GM19438 (cell line): ENCODE data around the gene SVOPL.

Experiments used
- ATAC-seq: cut with Tn5 transposase; IDR thresholded peaks from one replicate; pipeline ENCODE4 v1.9.1; 2021; ENCODE audit warnings: low read depth; ENCODE audit not compliant: unreplicated experiment

Gene SVOPL

GRCh38 chr7:138613630-138614029 is 87.5 kb downstream of the SVOPL start:
- ATAC-seq, result no peak

DNA sequence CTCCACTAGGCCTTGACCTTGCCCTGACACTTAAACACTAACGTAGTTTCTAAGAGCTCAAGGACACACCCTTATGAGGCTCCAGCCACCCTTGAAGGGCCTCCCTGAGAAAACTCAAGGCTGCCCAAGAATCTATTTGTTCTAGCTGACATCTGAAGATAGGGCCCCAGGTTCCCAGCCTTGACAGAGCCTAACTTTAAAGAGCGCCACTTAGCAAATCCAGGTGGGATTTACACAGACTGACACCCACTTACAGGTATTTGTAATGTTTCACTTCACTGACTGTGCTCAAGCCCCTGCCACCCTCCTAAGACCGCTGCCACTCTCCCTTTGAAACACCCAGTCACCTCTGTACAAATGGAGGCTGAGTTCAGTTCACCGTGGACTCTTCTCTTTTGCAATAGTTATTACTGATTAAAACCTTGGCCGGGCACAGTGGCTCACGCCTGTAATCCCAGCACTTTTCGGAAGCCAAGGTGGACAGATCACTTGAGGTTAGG is 90.4 kb downstream of the SVOPL start:
- ATAC-seq, result no peak

DNA sequence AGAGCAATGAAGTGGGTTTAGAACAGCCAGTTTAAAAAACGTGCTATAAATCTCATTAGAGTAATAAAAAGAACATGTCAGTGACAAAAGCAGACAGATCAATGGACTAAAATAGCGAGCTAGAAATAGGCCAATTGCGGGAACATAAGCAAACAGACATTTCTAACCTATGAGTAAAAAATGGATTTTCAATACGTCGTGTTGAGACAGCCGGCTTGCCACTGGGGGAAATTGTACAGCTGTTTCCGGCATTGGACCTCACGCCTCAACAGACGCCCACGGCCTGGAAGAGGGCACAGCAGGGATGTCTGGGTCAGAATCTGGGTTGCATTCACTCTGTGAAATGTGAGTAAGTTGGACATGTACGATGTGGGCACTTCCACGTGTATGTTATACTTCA is 92.9 kb downstream of the SVOPL start:
- no peak for ATAC-seq

DNA sequence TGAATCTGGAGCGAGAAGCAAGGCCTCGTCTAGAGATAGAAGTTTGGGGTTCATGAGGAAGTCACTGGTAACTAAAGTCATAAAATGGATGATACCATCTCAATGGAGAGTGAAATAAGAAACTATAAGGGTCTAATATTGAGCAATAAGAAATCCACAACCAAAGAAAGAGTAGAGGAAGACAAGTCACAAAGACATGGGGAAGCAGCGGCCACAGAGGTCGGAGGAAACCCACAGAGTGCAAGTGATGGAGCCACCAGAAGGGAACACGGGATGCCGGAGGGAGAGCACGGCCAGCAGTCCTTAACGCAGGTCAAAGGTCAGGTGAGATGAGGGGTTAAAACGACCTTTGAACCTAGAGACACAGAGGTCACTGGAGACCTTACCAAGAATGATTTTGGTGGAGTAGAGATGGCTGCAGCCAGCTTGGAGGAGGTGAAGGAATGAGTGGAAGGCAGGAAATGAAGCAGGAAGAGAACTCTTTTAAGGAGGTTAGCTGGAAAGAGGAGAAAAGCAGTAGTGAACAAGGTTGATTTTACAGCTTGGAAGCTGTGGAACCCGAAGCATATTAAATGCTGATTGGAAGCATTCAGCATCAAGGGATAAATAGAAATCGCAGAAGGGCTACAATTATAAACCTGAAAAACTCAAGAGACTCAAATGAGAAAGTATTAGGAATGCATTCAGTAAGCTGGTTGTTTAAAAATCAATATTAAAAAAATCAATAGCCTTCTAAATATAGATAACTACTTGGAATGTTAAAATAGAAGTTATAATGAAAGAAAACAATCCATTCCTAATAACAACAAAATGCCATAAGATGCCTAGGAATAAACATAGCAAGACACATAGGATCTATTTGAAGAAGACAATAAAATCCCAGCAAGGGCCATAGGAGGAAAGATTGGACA is 93.7 kb downstream of the SVOPL start:
- ATAC-seq, result no peak

DNA sequence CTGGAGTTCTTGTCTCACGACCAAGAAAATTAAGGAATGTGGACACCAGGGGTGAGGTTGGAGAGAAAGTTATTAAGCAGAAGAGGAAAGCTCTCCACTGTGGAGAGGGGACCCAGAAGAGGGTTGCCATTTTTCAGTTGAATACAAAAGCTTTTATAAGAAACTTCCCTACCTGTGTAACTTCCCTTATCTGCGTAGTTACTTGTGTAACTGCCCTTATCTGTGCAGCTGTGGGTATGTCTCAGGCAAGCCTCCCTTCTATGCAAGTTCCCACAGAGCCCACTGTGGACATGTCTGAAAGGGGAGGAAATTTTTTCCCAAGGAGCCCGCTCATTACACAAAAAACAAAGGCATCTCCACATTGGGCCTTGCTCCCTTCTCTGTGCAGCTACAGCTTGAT is 94.9 kb downstream of the SVOPL start:
- ATAC-seq, result no peak

DNA sequence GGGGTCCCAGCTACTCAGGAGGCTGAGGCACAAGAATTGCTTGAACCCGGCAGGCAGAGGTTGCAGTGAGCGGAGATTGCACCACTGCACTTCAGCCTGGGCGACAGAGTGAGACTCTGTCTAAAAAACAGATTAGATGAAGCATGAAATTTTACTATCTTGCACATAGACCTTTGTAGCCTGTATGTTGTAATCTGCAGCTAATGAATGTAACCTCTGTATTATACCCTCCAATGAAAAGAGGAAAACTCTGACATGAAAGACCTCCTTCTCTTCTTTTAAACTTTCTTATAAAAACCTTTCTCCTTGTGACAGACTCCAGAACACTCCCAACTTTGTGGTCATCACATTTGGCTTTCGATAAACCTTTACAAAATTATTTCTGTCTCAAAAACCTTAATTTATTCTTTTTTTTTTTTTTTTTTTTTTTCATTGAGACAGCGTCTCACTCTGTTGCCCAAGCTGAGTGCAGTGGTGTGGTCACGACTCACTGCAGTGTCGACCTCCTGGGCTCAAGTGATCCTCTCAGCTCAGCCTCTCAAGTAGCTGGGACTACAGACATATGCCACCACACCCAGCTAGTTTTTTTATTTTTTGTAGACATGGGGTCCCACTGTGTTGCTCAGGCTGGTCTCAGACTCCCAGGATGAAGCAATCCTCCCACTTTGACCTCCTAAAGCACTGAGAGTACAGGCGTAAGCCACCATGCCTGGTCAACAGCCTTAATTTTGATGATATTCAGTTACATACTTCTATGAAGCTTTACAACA is 97.4 kb downstream of the SVOPL start:
- ATAC-seq, result no peak

DNA sequence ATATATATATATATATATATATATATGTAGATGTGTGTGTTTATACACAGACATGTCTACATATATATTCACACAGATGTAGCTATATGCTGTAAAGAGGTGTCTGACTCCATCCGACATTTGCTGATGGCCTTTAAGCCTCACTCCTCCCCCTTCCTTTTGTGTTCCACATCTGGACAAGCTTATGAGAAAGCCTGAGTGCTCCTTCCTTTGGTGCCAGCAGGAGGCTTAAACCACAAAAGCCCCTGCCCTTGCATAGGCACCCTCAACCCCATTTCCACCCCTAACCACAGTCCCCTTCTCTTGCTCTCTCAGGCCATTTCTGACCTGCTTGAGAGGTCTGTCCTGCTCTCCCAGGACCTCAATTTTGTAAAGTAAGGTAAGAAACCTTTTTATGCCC is 98.7 kb downstream of the SVOPL start:
- no peak for ATAC-seq

- no peak for ATAC-seq
Measured at GRCh38 chr7:138595454-138595853, 105.7 kb downstream of the SVOPL start.

GRCh38 chr7:138590154-138590553 is 111.0 kb downstream of the SVOPL start:
- no peak for ATAC-seq

GRCh38 chr7:138588986-138589385 is 112.2 kb downstream of the SVOPL start:
- ATAC-seq, result no peak

DNA sequence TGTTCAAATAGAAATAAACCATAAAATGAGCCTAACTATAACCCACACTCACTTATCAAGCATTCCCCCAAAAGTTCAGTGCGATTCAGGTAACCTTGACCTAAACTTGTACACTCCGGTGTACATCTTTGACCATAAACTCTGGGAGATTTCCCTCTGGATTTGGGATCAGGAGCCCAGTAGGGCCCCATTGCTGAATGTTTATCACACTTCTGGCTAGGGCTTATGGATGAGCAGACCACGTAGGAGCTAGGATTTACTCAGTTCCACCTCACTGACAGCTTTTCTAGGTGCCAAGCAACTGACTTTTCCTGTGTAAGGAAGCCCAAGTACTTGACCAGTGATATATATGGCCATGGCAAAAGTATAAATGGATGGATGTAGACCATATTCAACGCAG is 113.7 kb downstream of the SVOPL start:
- ATAC-seq, result no peak

- no peak for ATAC-seq
Measured at GRCh38 chr7:138585283-138585993, 115.7 kb downstream of the SVOPL start.

DNA sequence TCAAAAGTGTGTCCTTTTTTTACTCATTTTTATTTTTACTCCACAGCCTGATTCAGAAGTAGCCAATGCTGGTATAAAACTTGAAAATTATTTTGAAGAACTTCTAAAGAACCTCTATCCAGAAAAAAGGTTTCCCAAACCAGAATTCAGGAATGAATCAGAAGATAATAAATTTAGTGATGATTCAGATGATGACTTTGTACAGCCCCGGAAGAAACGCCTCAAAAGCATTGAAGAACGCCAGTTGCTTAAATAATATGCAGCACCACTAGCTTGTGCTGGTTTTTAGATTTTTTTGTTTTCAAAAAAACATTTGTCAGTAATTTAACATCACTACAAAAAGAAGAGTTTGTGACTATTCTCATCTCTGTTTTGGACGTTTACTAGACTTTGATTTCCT is 116.5 kb downstream of the SVOPL start:
- ATAC-seq, result no peak

GRCh38 chr7:138584283-138584682 is 116.9 kb downstream of the SVOPL start:
- no peak for ATAC-seq

DNA sequence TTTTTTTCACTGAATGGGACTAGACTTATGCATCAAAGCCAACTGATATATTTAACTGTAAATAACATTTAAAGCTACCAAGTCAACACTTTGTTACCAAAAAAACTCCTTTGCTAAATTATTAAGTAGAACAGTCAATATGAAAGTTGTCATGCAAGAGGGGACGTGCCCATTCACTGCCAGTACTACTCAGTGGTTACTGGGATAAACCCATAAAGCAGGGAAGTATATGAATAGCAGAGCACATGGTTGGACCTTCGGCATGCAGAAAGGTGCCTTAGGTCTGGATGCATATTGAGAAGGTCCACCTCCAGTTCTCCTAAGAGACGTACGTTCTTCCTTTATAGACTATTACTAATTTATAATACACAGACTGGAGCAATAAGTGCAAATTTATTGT is 120.1 kb downstream of the SVOPL start:
- no peak for ATAC-seq

DNA sequence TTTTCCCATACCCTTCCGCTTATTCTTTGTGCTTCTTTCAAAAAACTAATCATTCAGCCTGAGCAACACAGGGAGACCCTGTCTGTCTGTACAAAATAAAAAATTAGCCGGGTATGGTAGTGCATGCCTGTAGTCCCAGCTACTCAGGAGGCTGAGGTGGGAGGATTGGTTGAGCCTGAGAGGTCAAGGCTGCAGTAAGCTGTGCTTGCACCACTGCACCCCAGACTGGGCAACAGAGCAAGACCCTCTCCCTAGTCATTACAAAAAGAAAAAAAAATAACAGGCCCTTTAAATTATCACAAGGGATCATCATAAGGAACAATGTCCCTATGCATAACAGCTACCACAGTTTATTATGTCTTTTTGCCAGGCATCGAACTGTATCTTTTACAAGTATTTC is 121.5 kb downstream of the SVOPL start:
- ATAC-seq, result no peak

GRCh38 chr7:138579136-138579535 is 122.0 kb downstream of the SVOPL start:
- ATAC-seq, result no peak

DNA sequence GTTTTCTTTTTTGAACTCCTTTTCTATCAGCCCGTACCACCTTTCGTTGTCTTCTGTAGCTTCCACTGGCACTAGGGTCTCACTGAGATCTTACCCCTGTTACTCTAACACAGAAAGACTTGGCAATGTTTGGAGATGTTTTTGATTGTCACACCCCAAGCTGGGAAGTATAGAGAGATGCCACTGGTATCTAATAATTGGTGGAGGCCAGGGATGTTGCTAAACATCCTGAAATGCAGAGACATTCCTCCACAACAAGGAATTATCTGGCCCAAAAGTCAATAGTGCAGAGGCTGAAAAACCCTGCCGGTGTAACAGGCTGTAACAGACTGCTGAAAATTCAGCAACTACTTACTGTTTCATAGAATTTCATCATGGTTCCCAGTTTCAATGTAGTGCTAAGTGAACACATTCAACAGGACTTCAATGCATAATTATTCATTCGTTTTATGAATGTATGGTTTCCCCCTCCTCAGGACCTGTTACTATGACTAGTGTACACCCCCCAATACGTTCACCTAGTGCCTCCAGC is 125.2 kb downstream of the SVOPL start:
- no peak for ATAC-seq

DNA sequence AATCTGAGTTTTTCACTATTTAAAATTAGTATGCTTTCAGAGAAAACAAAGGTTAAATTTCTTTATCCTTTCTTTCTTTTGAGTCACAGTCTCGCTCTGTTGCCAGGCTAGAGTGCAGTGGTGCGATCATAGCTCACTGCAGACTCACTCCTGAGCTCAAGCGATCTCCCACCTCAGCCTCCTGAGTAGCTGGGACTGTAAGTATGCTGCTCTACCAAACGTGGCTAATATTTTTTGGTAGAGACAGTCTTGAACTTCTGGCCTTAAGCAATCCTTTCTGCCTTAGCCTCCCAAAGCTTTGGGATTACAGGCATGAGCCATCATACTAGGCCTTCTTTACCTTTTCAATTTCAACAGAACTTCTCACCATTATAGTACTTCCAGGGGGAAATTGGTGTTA is 127.4 kb downstream of the SVOPL start:
- ATAC-seq, result no peak

DNA sequence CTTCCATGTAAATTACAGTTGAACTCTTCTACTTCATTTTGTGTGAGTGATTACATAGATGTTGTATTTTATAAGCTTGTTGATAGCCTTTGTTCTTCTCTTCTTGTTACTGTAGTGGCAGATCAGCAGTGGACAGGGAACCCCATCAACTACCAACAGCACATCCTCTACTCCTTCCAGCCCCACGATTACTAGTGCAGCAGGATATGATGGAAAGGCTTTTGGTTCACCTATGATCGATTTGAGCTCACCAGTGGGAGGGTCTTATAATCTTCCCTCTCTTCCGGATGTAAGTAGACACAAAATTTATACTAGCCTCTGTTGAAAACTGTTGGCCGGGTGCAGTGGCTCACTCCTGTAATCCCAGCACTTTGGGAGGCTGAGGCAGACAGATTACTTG is 130.4 kb downstream of the SVOPL start:
- no peak for ATAC-seq

DNA sequence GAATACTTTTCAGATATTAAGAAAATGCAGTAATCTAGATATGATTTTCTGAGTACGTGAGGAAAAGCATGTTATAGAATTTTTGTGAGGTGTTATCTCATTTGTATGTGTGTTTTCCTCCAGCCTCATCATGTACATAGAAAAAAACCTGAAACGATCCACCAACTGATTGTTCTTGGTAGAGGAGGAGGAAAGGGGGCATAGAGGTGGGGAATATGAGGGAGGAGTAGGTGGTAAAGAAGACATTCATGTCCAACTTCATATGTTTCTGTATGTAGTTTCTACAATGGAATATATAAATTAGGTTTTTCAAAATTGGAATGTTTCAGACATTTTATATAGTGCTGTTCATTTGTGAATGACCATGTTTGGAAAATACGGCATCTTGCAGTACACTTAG is 131.7 kb downstream of the SVOPL start:
- ATAC-seq, result no peak
